Neural progenitor cell (in vitro differentiated cells): ENCODE results near the gene CIB1. TPM values are rescaled to one million over a fixed set of nuclear protein-coding genes. Genes with fewer than 3 reads are reported as not detected.
A peak's percentile ranks its signal among the peaks of the same experiment; 100 is the strongest.

ENCODE experiments used
- DNase-seq: peaks from one replicate; pipeline ENCODE4 v3.0.0-alpha.2; 2016; ENCODE audit warnings: low spot score
- H2AFZ ChIP-seq: fragments of 200-600 bp; sonication (generic); replicated peaks from 2 replicates; pipeline ENCODE4 v1.6.1; 2016; ENCODE audit warnings: antibody characterized with exemption
- H3F3A ChIP-seq: fragments of 200-600 bp; sonication (generic); 2 replicates; pipeline ENCODE4 v1.6.1; 2016; ENCODE audit warnings: antibody characterized with exemption, low read depth
- H3K27ac ChIP-seq: fragments of 200-600 bp; sonication (generic); 2 replicates; pipeline ENCODE4 v1.5.1; 2016; ENCODE audit warnings: mild to moderate bottlenecking
- H3K27me3 ChIP-seq: fragments of 200-600 bp; sonication (generic); 2 replicates; pipeline ENCODE4 v1.6.1; 2016; ENCODE audit warnings: mild to moderate bottlenecking, moderate library complexity
- H3K36me3 ChIP-seq: fragments of 200-600 bp; sonication (generic); 2 replicates; pipeline ENCODE4 v1.5.1; 2016
- H3K4me1 ChIP-seq: fragments of 200-600 bp; sonication (generic); 2 replicates; pipeline ENCODE4 v1.6.1; 2016; ENCODE audit warnings: mixed run types
- H3K4me2 ChIP-seq: fragments of 200-600 bp; sonication (generic); 2 replicates; pipeline ENCODE4 v1.6.1; 2016
- H3K4me3 ChIP-seq: fragments of 200-600 bp; sonication (generic); 2 replicates; pipeline ENCODE4 v1.5.1; 2016
- H3K79me2 ChIP-seq: fragments of 200-600 bp; sonication (generic); 2 replicates; pipeline ENCODE4 v1.6.1; 2016; ENCODE audit warnings: low read depth
- H3K9ac ChIP-seq: fragments of 200-600 bp; sonication (generic); 2 replicates; pipeline ENCODE4 v1.6.1; 2016
- H3K9me3 ChIP-seq: fragments of 200-600 bp; sonication (generic); 2 replicates; pipeline ENCODE4 v1.5.1; 2016; ENCODE audit warnings: low read depth
- H4K20me1 ChIP-seq: fragments of 200-600 bp; sonication (generic); 2 replicates; pipeline ENCODE4 v1.6.1; 2016; ENCODE audit warnings: low read depth
- H3K27ac Mint-ChIP-seq: 3 replicates; pipeline ENCODE4 v1.8.0; 2021; ENCODE audit warnings: mixed read lengths
- H3K27me3 Mint-ChIP-seq: 2 replicates; pipeline ENCODE4 v1.8.0; 2022; ENCODE audit warnings: low read depth, mild to moderate bottlenecking, inconsistent platforms, moderate library complexity, mixed read lengths; ENCODE audit not compliant: insufficient read depth
- H3K36me3 Mint-ChIP-seq: 3 replicates; pipeline ENCODE4 v1.8.0; 2021; ENCODE audit warnings: mixed read lengths
- H3K4me1 Mint-ChIP-seq: 3 replicates; pipeline ENCODE4 v1.8.0; 2021; ENCODE audit warnings: mixed read lengths
- H3K4me3 Mint-ChIP-seq: 3 replicates; pipeline ENCODE4 v1.8.0; 2021; ENCODE audit warnings: mild to moderate bottlenecking, moderate library complexity, mixed read lengths
- H3K9me3 Mint-ChIP-seq: 3 replicates; pipeline ENCODE4 v1.8.0; 2020; ENCODE audit warnings: mixed read lengths
- CTCF ChIP-seq: fragments of 200-600 bp; sonication (generic); IDR thresholded peaks from 2 replicates; pipeline ENCODE4 v1.5.1; 2017; ENCODE audit warnings: antibody characterized with exemption, mild to moderate bottlenecking
- EZH2 ChIP-seq: fragments of 200-600 bp; sonication (generic); IDR thresholded peaks from 2 replicates; pipeline ENCODE4 v1.6.1; 2017; ENCODE audit warnings: antibody characterized with exemption, mild to moderate bottlenecking, moderate library complexity
- EZH2phosphoT487 ChIP-seq: fragments of 200-600 bp; sonication (generic); IDR thresholded peaks from 2 replicates; pipeline ENCODE4 v1.6.1; 2017; ENCODE audit warnings: antibody characterized with exemption
- total RNA-seq: library from RNA; depleted of rRNA; stranded (reverse); fragments of >200 nt; gene quantifications from 2 replicates; pipeline ENCODE4 v1.2.3, GENCODE V29; 2015; ENCODE audit warnings: low replicate concordance

Gene CIB1
- total RNA-seq, 1 donor from 2014 or later: 5.2 TPM

GRCh38 chr15:90239371-90239770, 5.6 kb upstream of the CIB1 start:
- H3K4me1 ChIP-seq: no peaks in the 10 kb centered on the region
- Mint-ChIP-seq H3K27ac (no peak overlapping the region), H3K4me3 (no peak overlapping the region), H3K27me3 (no peaks in the 10 kb centered on the region), H3K9me3 (no peaks in the 10 kb centered on the region), H3K36me3 (peaks cover 4% of the 10 kb centered on the region), H3K4me1 (peaks cover 7% of the 10 kb centered on the region)
- no peaks in the 10 kb centered on the region for H3K36me3 ChIP-seq
- no peak overlapping the region for H2AFZ ChIP-seq
- no peaks in the 10 kb centered on the region for H3K27me3 ChIP-seq
- no peak for DNase-seq
- no peak overlapping the region for H3K4me2 ChIP-seq
- TF ChIP-seq EZH2 (no peak), CTCF (no peak), EZH2phosphoT487 (no peak)
- no peaks in the 10 kb centered on the region for H4K20me1 ChIP-seq
- no peaks in the 10 kb centered on the region for H3K9me3 ChIP-seq
- no peak overlapping the region for H3K9ac ChIP-seq
- no peak overlapping the region for H3K4me3 ChIP-seq
- H3K27ac ChIP-seq: no peak overlapping the region
- H3K79me2 ChIP-seq: no peaks in the 10 kb centered on the region
- no peaks in the 10 kb centered on the region for H3F3A ChIP-seq

GRCh38 chr15:90234096-90234988, 601 bp upstream of the CIB1 start, which contains the start of gene GDPGP1:
GDPGP1 (plus strand) TSS chr15:90234209; CDS start chr15:90240909, 6,700 bp downstream.
- H3K36me3 Mint-ChIP-seq: peaks cover 9% of the 10 kb centered on the region
- Histone ChIP-seq H3K36me3 (no peaks in the 10 kb centered on the region), H3K4me2 (peak within 1 kb of the TSS; percentile 98), H3K4me1 (no peaks in the 10 kb centered on the region), H3K27ac (no peak within 1 kb of the TSS), H3K9ac (no peak within 1 kb of the TSS), H3K27me3 (peaks cover 11% of the 10 kb centered on the region), H3F3A (peaks cover 6% of the 10 kb centered on the region), H3K79me2 (no peaks in the 10 kb centered on the region), H4K20me1 (peaks cover 7% of the 10 kb centered on the region), H3K4me3 (peak within 1 kb of the TSS; percentile 91), H2AFZ (peak within 1 kb of the TSS; percentile 89), H3K9me3 (no peaks in the 10 kb centered on the region)
- no peak within 1 kb of the TSS for H3K27ac Mint-ChIP-seq
- peaks cover 17% of the 10 kb centered on the region for H3K4me1 Mint-ChIP-seq
- H3K27me3 Mint-ChIP-seq: peaks cover 3% of the 10 kb centered on the region
- no peak for DNase-seq
- H3K4me3 Mint-ChIP-seq: peak within 1 kb of the TSS; percentile 85
- H3K9me3 Mint-ChIP-seq: no peaks in the 10 kb centered on the region
- TF ChIP-seq EZH2phosphoT487 (peak; percentile 5), CTCF (no peak), EZH2 (no peak)

GRCh38 chr15:90232941-90233386, 777 bp downstream of the CIB1 start:
- Mint-ChIP-seq H3K4me1 (peaks cover 17% of the 10 kb centered on the region), H3K9me3 (no peaks in the 10 kb centered on the region), H3K27ac (no peak overlapping the region), H3K27me3 (peaks cover 3% of the 10 kb centered on the region), H3K36me3 (peaks cover 9% of the 10 kb centered on the region), H3K4me3 (peak overlapping the region; percentile 84)
- Histone ChIP-seq H3K27ac (no peak overlapping the region), H3K36me3 (no peaks in the 10 kb centered on the region), H3K27me3 (peaks cover 11% of the 10 kb centered on the region), H3K4me3 (peak overlapping the region; percentile 91), H4K20me1 (peaks cover 7% of the 10 kb centered on the region), H3K9ac (no peak overlapping the region), H3K9me3 (no peaks in the 10 kb centered on the region), H3K4me2 (peak overlapping the region; percentile 98), H3F3A (peaks cover 6% of the 10 kb centered on the region), H3K4me1 (no peaks in the 10 kb centered on the region), H3K79me2 (no peaks in the 10 kb centered on the region), H2AFZ (peak overlapping the region; percentile 89)
- no peak for DNase-seq
- no peak for TF ChIP-seq EZH2
- TF ChIP-seq EZH2phosphoT487: no peak
- no peak for TF ChIP-seq CTCF
